Peyer's patch (tissue), 4 donors: ENCODE results near the gene PYDC2. TPM values are rescaled to one million over a fixed set of nuclear protein-coding genes. Genes with fewer than 3 reads are reported as not detected.

Source experiments
- DNase-seq, 3 donors: peaks; one replicate each; pipeline ENCODE4 v3.0.0-alpha.2; 2017 to 2019
- H3K27ac ChIP-seq, 4 donors: fragments of 200-600 bp; sonication (generic); one replicate each; pipeline ENCODE4 v1.5.1; 2016 to 2019
- H3K27me3 ChIP-seq, 2 donors: fragments of 200-600 bp; sonication (generic); one replicate each; pipeline ENCODE4 v1.5.1; 2019
- H3K36me3 ChIP-seq, 3 donors: fragments of 200-600 bp; sonication (generic); one replicate each; pipeline ENCODE4 v1.5.1; 2016 to 2019
- H3K4me1 ChIP-seq, 4 donors: fragments of 200-600 bp; sonication (generic); one replicate each; pipeline ENCODE4 v1.5.1; 2016 to 2019
- H3K4me3 ChIP-seq, 4 donors: fragments of 200-600 bp; sonication (generic); 1 replicate in 3 of 4; 2 replicates in 1 of 4; pipeline ENCODE4 v1.5.1; 2016 to 2019; ENCODE audit warnings: mild to moderate bottlenecking in 1 of 4
- H3K9me3 ChIP-seq, 4 donors: fragments of 200-600 bp; sonication (generic); one replicate each; pipeline ENCODE4 v1.5.1; 2016 to 2019; ENCODE audit warnings: mild to moderate bottlenecking in 1 of 4
- CTCF ChIP-seq, 6 experiments: fragments of 450-650 bp in 4 of 6; fragments of 200-600 bp in 2 of 6; sonication (generic) in 1 of 6; IDR thresholded peaks; one replicate each; pipeline ENCODE4 v1.5.1; 2017 to 2019; ENCODE audit warnings: antibody characterized with exemption in 6 of 6, mild to moderate bottlenecking in 3 of 6, moderate library complexity in 1 of 6
- POLR2A ChIP-seq, 2 donors: fragments of 450-650 bp; IDR thresholded peaks; one replicate each; pipeline ENCODE4 v1.5.1; 2017; ENCODE audit warnings: antibody characterized with exemption in 2 of 2, mild to moderate bottlenecking in 2 of 2, moderate library complexity in 2 of 2
- small RNA-seq, 2 donors: library from RNA; depleted of rRNA; stranded (forward); fragments of <200 nt; gene quantifications; one replicate each; pipeline ENCODE3, GENCODE V24; 2016
- total RNA-seq, 4 donors: library from RNA; depleted of rRNA; stranded (reverse); fragments of >200 nt; gene quantifications; one replicate each; pipeline ENCODE4 v1.1.0, GENCODE V29; 2016

The PYDC2 gene
- total RNA-seq, 4 donors from 2014 or later, result not detected

GRCh38 chr3:191509078-191509477, 48.1 kb downstream of the PYDC2 start:
- H3K27me3 ChIP-seq, result no peaks in the 10 kb centered on the region
- no peaks in the 10 kb centered on the region for H3K9me3 ChIP-seq
- no peak for DNase-seq
- H3K4me3 ChIP-seq, result no peak overlapping the region
- H3K36me3 ChIP-seq, result no peaks in the 10 kb centered on the region
- no peak overlapping the region for H3K27ac ChIP-seq
- no peaks in the 10 kb centered on the region for H3K4me1 ChIP-seq
- no peak for TF ChIP-seq POLR2A (IDR thresholded peaks at IDR 0.05)
- no peak for TF ChIP-seq CTCF (IDR thresholded peaks at IDR 0.05)

Small RNAs within 50 kb of the gene (small RNA-seq; reads per million reads assigned to genes)
- gene PYDC2, result 0 reads per million in 2 donors

Other genes with a start within 250 kb of the PYDC2 start
- gene CCDC50, start 131.8 kb upstream of the PYDC2 start, total RNA-seq, result 100 to 1,000 TPM in 2 of 4 donors, 10 to 100 TPM in 2; 68.1 to 201 (median 106) TPM
- gene UTS2B, start 130.6 kb upstream of the PYDC2 start, total RNA-seq, result 1 to 10 TPM in 2 of 4 donors, not detected in 2; 1.9 to 6.6 TPM